ENCODE results near the gene COPB1. TPM values are rescaled to one million over a fixed set of nuclear protein-coding genes. Genes with fewer than 3 reads are reported as not detected.

Gene COPB1
- total and polyA plus RNA-seq, 9 of the 15 experiments (the other 6 are each of a cell fraction or from before 2014, with no cell fraction given): 64.7 to 188 (median 91.6) TPM

GRCh38 chr11:14422052-14422813, 77.4 kb downstream of the COPB1 start (continued):
- TF ChIP-seq E4F1 (CRISPR knock-in tag; IDR thresholded peaks at IDR 0.05; ENCODE audit: borderline replicate concordance) (no peak), KLF13 (tag; IDR thresholded peaks at IDR 0.05; ENCODE audit: borderline replicate concordance, low read depth) (no peak), ZNF212 (CRISPR knock-in tag; IDR thresholded peaks at IDR 0.05) (no peak), PCBP1 (IDR thresholded peaks at IDR 0.05; ENCODE audit: low read depth, low read length, poor library complexity, severe bottlenecking) (no peak), SIN3A (IDR thresholded peaks at IDR 0.05; ENCODE audit: borderline replicate concordance in 2 of 2, control insufficient read depth in 1 of 2, low read depth in 2 of 2, low read length in 2 of 2) (no peak), NR2C2 (CRISPR knock-in tag; IDR thresholded peaks at IDR 0.05) (no peak), NR2C2 (tag; IDR thresholded peaks at IDR 0.05) (no peak), RAD51 (IDR thresholded peaks at IDR 0.05; ENCODE audit: borderline replicate concordance, low read depth) (peak; percentile 63), NFE2 (IDR thresholded peaks at IDR 0.05; ENCODE audit: low read depth) (peak; percentile 57; the same call in 1 of the 2 replicates), SETDB1 (IDR thresholded peaks at IDR 0.05; ENCODE audit: low read length) (no peak), CCAR2 (IDR thresholded peaks at IDR 0.05; ENCODE audit: low read depth, low read length) (no peak), SLC30A9 (CRISPR knock-in tag; IDR thresholded peaks at IDR 0.05) (no peak), ZNF766 (CRISPR knock-in tag; conservative IDR thresholded peaks at IDR 0.05) (0 out of 2 replicates have a peak, but pooled peaks have one; percentile 56), HDAC3 (IDR thresholded peaks at IDR 0.05; ENCODE audit: borderline replicate concordance, partially characterized antibody) (no peak), XRCC3 (IDR thresholded peaks at IDR 0.05) (no peak), CBFA2T2 (conservative IDR thresholded peaks at IDR 0.05) (peak; percentile 91), CBFA2T3 (IDR thresholded peaks at IDR 0.05) (peak; percentile 94), FOSL1 (tag; conservative IDR thresholded peaks at IDR 0.05) (peak; percentile 85), MAFK (IDR thresholded peaks at IDR 0.05; ENCODE audit: low read length) (peak; percentile 76), TOE1 (IDR thresholded peaks at IDR 0.05; ENCODE audit: borderline replicate concordance) (0 out of 2 replicates have a peak, but pooled peaks have one; percentile 32), TOE1 (CRISPR knock-in tag; IDR thresholded peaks at IDR 0.05; ENCODE audit: borderline replicate concordance, low read depth) (no peak), SMARCE1 (IDR thresholded peaks at IDR 0.05) (peak; percentile 71; the same call in 1 of the 2 replicates)
- TF ChIP-seq, protein P1, sequence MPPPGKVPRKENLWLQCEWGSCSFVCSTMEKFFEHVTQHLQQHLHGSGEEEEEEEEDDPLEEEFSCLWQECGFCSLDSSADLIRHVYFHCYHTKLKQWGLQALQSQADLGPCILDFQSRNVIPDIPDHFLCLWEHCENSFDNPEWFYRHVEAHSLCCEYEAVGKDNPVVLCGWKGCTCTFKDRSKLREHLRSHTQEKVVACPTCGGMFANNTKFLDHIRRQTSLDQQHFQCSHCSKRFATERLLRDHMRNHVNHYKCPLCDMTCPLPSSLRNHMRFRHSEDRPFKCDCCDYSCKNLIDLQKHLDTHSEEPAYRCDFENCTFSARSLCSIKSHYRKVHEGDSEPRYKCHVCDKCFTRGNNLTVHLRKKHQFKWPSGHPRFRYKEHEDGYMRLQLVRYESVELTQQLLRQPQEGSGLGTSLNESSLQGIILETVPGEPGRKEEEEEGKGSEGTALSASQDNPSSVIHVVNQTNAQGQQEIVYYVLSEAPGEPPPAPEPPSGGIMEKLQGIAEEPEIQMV (tag; conservative IDR thresholded peaks at IDR 0.05; ENCODE audit: low read depth): no peak
- TF ChIP-seq, protein P2, sequence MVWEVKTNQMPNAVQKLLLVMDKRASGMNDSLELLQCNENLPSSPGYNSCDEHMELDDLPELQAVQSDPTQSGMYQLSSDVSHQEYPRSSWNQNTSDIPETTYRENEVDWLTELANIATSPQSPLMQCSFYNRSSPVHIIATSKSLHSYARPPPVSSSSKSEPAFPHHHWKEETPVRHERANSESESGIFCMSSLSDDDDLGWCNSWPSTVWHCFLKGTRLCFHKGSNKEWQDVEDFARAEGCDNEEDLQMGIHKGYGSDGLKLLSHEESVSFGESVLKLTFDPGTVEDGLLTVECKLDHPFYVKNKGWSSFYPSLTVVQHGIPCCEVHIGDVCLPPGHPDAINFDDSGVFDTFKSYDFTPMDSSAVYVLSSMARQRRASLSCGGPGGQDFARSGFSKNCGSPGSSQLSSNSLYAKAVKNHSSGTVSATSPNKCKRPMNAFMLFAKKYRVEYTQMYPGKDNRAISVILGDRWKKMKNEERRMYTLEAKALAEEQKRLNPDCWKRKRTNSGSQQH (CRISPR knock-in tag; IDR thresholded peaks at IDR 0.05): no peak

Measured in K562 (cell line).